Naive thymus-derived CD8-positive, alpha-beta T cell (primary cell): Measurements from ENCODE around the gene HELT. TPM values are rescaled to one million over a fixed set of nuclear protein-coding genes. Genes with fewer than 3 reads are reported as not detected.
A peak's percentile ranks its signal among the peaks of the same experiment; 100 is the strongest.
"Not testable (repeated sequence)": the region's sequence is repeated elsewhere in the genome, so short reads cannot be mapped to it uniquely, and the experiment has no call there.

ENCODE experiments used
- ATAC-seq, 2 donors: fragments of 150-1000 bp; cut with Tn5 transposase in 1 of 2; sonication (Bioruptor Pico), chemical (Tn5 transposase) in 1 of 2; 1 replicate in 1 of 2; 2 replicates in 1 of 2; pipeline ENCODE4 v1.10.0; 2021; ENCODE audit warnings: mild to moderate bottlenecking in 2 of 2, moderate library complexity in 2 of 2
- POLR2A ChIA-PET: fragments of 350-600 bp; sonication (Branson Sonifier 250); formaldehyde crosslinking; loops from one replicate; lab custom pipeline; 2021; ENCODE audit warnings: antibody characterized with exemption; lab: Charles Lee
- DNase-seq, 10 donors: peaks; one replicate each; pipeline versions ENCODE4 v3.0.0 to v3.0.0-alpha.2; 2020 to 2022
- H3K27ac Mint-ChIP-seq, 10 donors: one replicate each; pipeline ENCODE4 v1.8.0; 2020 to 2022; ENCODE audit warnings: mild to moderate bottlenecking in 10 of 10, mixed read lengths in 10 of 10, moderate library complexity in 4 of 10, inconsistent platforms in 1 of 10
- H3K27me3 Mint-ChIP-seq, 5 donors: one replicate each; pipeline ENCODE4 v1.8.0; 2021 to 2022; ENCODE audit warnings: mixed read lengths in 5 of 5
- H3K36me3 Mint-ChIP-seq, 3 donors: one replicate each; pipeline ENCODE4 v1.8.0; 2020 to 2022; ENCODE audit warnings: mixed read lengths in 3 of 3, mild to moderate bottlenecking in 2 of 3, inconsistent platforms in 1 of 3
- H3K4me1 Mint-ChIP-seq, 4 donors: one replicate each; pipeline ENCODE4 v1.8.0; 2021 to 2022; ENCODE audit warnings: mixed read lengths in 4 of 4
- H3K4me3 Mint-ChIP-seq, 10 donors: one replicate each; pipeline ENCODE4 v1.8.0; 2020 to 2022; ENCODE audit warnings: mild to moderate bottlenecking in 10 of 10, mixed read lengths in 10 of 10, moderate library complexity in 6 of 10, inconsistent platforms in 1 of 10
- H3K9me3 Mint-ChIP-seq, 9 donors: one replicate each; pipeline ENCODE4 v1.8.0; 2020 to 2022; ENCODE audit warnings: mixed read lengths in 9 of 9, mild to moderate bottlenecking in 3 of 9, inconsistent platforms in 1 of 9, moderate library complexity in 1 of 9
- polyA plus RNA-seq, 3 donors: library from polyadenylated mRNA; unstranded; fragments of 300-500 nt; fragmentation: Illumina TruSeq; gene quantifications; one replicate each; pipeline ENCODE4 v1.2.3, GENCODE V29; 2021
- total RNA-seq, 8 experiments: library from RNA in 2 of 8; stranded (reverse) in 2 of 8; gene quantifications; one replicate each; pipeline ENCODE4 v1.2.3 and lab custom pipeline; 2021 to 2026

HELT gene
- total and polyA plus RNA-seq, 5 experiments from 2014 or later, result not detected

DNA sequence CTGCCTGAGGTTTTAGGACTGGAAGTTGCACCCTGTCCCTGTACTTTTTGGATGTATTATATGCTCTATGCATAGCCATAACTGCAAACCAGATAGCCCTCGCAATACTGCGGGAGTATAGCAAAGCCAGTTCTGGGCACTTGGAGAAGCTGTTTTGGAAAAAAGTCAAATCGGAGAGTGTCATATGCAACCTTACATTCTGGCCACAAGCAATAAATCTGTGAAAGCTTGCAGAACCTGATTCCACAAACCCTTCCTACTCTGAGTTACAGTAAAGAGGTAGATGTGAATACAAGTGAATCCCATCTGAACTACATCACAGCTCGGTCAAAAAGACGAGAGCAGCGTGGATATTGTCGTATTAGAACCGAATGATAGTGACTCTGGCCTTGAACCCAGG lies 10.3 kb downstream of the HELT start:
- H3K27me3 Mint-ChIP-seq, result peaks cover 15 to 66% (median 55%) of the 10 kb centered on the region in 5 donors

DNA sequence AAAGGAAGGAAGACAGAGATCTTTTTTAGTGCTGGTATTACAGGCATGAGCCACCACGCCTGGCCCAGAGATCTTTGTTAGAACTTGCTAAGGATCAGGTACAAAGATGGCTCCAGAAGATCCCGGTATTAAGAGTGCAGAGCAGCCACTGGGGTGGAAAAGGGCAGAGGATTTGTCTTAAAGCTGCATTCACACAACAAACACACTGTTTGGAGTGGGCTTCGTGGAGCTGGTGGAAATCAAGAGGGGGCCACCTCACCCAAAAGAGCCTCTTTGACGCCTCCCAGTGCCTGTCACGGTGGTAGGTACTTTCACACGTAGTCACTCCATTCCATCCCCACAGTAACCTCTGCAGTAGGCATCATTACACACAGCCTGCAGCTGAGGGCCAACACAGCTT lies 13.3 kb downstream of the HELT start:
- Mint-ChIP-seq H3K9me3 (no peaks in the 10 kb centered on the region), H3K4me3 (no peak overlapping the region), H3K4me1 (no peaks in the 10 kb centered on the region), H3K27ac (no peak overlapping the region), H3K36me3 (no peaks in the 10 kb centered on the region), H3K27me3 (peaks cover 15 to 39% (median 35%) of the 10 kb centered on the region in 5 donors)
- POLR2A ChIA-PET, result no interaction called here
- no peak for DNase-seq
- no peak for ATAC-seq

More for the DNA sequence above, 10.3 kb downstream of the HELT start:
- DNase-seq (no peak), ATAC-seq (no peak)
- POLR2A ChIA-PET, result no interaction called here
- Mint-ChIP-seq H3K9me3 (no peaks in the 10 kb centered on the region), H3K4me1 (no peaks in the 10 kb centered on the region), H3K36me3 (no peaks in the 10 kb centered on the region), H3K27ac (no peak overlapping the region), H3K4me3 (no peak overlapping the region)

DNA sequence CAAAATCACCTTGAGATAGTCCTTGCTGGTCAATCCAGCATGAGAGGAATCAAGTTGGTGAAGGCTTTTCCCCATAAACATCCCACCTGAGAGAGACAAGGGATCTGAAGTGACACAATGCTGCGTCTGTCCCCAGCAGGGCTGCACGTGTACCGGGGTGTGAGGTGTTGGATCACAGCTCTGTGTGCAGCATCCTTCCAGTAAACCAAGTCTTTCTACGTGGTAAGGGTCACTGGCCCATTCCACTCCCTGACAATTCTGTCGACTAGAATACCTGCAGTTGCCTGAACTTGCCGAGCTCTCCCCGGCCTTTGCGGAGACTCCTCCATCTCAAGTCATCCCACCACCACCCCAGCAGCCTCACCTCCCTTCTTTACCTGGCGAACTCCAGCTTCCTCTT lies 14.8 kb downstream of the HELT start:
- Mint-ChIP-seq H3K4me3 (no peak overlapping the region), H3K9me3 (peaks cover 0 to 11% (median 0%) of the 10 kb centered on the region in 9 donors), H3K27me3 (peaks cover 15 to 38% (median 34%) of the 10 kb centered on the region in 5 donors), H3K4me1 (no peaks in the 10 kb centered on the region), H3K36me3 (peaks cover 0 to 9% (median 0%) of the 10 kb centered on the region in 3 donors), H3K27ac (no peak overlapping the region)
- POLR2A ChIA-PET, result no interaction called here
- no peak for DNase-seq
- ATAC-seq, result no peak

DNA sequence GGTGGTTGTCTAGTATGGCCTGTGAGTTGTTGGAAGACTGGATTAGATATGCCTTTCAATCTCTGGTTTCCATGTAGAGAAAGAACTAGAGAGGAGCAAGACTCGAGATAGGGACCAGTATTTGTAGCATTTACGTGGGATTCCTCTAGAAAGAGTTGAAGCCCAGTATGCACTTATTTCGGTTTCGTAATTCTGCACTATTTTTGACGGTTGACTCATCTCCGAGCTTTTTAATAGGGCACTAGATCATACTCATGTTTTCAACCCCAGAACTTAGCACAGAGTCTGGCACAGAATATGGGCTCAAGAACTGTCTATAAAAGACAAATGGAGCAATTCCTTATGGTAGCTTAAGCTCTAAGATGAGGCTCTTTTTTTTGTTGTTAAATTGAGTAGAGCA lies 15.7 kb downstream of the HELT start:
- ATAC-seq (no peak), DNase-seq (no peak)
- Mint-ChIP-seq H3K9me3 (peaks cover 0 to 11% (median 0%) of the 10 kb centered on the region in 9 donors), H3K36me3 (peaks cover 0 to 9% (median 0%) of the 10 kb centered on the region in 3 donors), H3K4me1 (no peaks in the 10 kb centered on the region), H3K27ac (no peak overlapping the region), H3K4me3 (no peak overlapping the region), H3K27me3 (peaks cover 15 to 38% (median 34%) of the 10 kb centered on the region in 5 donors)
- POLR2A ChIA-PET, result no interaction called here

DNA sequence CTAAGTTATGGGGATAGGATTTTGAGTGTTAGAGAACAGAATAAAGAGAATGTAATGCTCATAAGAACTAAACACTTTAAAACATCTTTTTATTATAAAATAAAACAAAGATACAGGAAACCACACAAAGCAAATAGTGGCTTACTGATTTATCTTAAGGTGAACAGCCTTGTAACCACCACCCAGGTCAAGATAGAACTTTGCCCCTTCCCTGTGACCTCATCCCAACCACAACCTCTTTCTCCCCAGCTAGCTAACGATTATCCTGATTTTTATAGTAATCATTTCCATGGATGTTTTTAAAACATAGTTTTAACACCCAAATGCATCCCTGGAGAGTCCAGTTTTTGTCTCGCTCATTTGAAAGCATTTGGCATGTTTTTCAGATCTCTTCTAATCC lies 17.0 kb downstream of the HELT start:
- peaks cover 3 to 7% (median 4%) of the 10 kb centered on the region in 4 donors for H3K4me1 Mint-ChIP-seq
- POLR2A ChIA-PET, result no interaction called here
- ATAC-seq, result no peak

DNA sequence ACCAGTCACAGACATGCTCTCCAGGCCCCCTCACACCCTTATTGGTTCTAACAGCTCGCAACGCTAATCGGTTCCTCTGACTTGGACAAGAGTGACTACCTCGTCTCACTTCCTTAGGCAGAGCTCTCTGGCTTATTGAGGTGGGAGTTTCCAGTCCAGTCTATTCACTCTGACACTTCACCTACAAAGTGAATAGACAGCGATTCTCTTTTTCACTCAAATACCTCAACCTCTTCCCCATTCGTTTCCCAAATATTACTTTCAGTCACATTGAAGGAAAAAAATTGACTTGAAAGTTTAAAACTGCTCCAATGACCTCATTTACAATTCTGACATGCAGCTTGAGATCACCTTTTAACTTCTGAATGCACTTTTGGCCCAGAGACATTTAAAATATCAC lies 17.7 kb downstream of the HELT start:
- H3K27ac Mint-ChIP-seq, result no peak overlapping the region
- POLR2A ChIA-PET, result no interaction called here
- DNase-seq, result no peak

More for the DNA sequence above, 17.0 kb downstream of the HELT start:
- Mint-ChIP-seq H3K27ac (no peak overlapping the region), H3K36me3 (peaks cover 0 to 9% (median 0%) of the 10 kb centered on the region in 3 donors), H3K4me3 (no peak overlapping the region), H3K9me3 (peaks cover 0 to 11% (median 0%) of the 10 kb centered on the region in 9 donors), H3K27me3 (peaks cover 12 to 36% (median 30%) of the 10 kb centered on the region in 5 donors)
- no peak for DNase-seq

DNA sequence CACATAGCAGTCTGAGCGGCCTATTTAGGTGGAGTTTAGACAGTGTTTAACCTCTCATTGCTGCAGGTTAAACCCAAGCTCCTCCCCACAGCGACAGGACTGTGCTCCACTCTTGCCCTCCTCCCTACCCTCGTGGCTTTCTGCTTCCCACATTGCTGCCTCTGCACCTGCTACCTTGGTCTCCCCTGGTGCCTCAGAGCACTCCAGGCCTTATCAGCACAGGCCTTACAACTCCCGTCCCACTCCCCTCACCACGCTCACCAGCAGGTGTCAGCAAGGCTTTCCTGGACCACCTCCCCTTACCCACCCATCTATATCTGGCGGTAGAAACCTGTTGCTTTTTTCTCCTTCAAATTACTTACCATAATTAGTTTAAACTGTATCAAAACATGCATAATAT lies 18.6 kb downstream of the HELT start:
- Mint-ChIP-seq H3K4me1 (peaks cover 3 to 7% (median 4%) of the 10 kb centered on the region in 4 donors), H3K36me3 (peaks cover 0 to 9% (median 0%) of the 10 kb centered on the region in 3 donors), H3K4me3 (no peak overlapping the region), H3K9me3 (peaks cover 0 to 11% (median 0%) of the 10 kb centered on the region in 9 donors), H3K27ac (peak overlapping the region in 1 of 10 donors; percentile 52), H3K27me3 (peaks cover 12 to 33% (median 23%) of the 10 kb centered on the region in 5 donors)
- POLR2A ChIA-PET, result no interaction called here
- ATAC-seq (no peak), DNase-seq (no peak)

More for the DNA sequence above, 17.7 kb downstream of the HELT start:
- peaks cover 0 to 9% (median 0%) of the 10 kb centered on the region in 3 donors for H3K36me3 Mint-ChIP-seq
- no peak for ATAC-seq
- no peak overlapping the region for H3K4me3 Mint-ChIP-seq
- H3K4me1 Mint-ChIP-seq, result peaks cover 3 to 7% (median 4%) of the 10 kb centered on the region in 4 donors
- peaks cover 12 to 33% (median 23%) of the 10 kb centered on the region in 5 donors for H3K27me3 Mint-ChIP-seq
- H3K9me3 Mint-ChIP-seq, result peaks cover 0 to 11% (median 0%) of the 10 kb centered on the region in 9 donors

DNA sequence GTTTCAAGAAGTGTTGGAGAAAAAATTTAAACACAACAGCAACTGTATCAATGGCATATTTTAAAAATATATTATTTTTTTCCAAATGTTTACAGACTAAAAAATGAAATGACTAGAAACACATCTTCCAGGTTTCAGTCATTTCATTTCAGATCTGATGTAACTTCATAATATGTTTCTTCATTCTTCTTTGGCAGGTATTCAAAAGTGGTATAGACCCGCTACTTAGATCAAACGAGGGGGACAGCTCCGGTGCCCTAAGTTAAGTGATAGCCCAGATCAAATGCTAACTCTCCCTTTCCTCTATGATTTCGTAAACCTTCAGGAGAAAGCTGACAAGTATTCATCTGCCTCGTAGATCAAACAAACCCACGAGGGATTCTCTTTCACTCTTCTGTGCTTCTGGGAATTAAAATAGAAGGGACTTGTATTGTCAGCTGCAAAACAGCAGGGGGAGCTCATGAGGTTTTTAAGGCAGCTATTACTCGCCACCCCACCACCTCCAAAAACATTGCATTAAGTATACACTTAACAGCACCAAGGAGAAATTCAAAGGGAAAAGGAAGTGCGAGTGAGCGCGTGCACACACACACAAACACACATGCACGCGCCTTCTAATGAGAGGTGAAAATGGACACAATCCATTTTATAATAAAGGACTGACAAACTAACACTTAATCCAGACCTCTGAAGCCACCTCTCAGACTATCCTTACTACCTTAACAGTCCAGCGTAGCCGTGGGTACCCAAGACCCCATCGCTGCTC lies 21.4 kb downstream of the HELT start:
- peaks cover 6 to 34% (median 15%) of the 10 kb centered on the region in 5 donors for H3K27me3 Mint-ChIP-seq
- peaks cover 3 to 7% (median 4%) of the 10 kb centered on the region in 4 donors for H3K4me1 Mint-ChIP-seq
- ATAC-seq, result peak; percentile 76 to 77
- H3K36me3 Mint-ChIP-seq, result peaks cover 0 to 9% (median 0%) of the 10 kb centered on the region in 3 donors
- peaks cover 0 to 18% (median 0%) of the 10 kb centered on the region in 9 donors for H3K9me3 Mint-ChIP-seq
- H3K4me3 Mint-ChIP-seq, result peak overlapping the region in 4 of 10 donors; percentile 10 to 61 (median 44)
- no peak overlapping the region for H3K27ac Mint-ChIP-seq
- POLR2A ChIA-PET, result interaction anchor here (1.0 kb wide), 1 partner anchor 95 kb away, joined by 3 read pairs; no protein-coding TSS in a partner anchor
- DNase-seq, result peak in 9 of 10 donors; percentile 17 to 68 (median 44)

DNA sequence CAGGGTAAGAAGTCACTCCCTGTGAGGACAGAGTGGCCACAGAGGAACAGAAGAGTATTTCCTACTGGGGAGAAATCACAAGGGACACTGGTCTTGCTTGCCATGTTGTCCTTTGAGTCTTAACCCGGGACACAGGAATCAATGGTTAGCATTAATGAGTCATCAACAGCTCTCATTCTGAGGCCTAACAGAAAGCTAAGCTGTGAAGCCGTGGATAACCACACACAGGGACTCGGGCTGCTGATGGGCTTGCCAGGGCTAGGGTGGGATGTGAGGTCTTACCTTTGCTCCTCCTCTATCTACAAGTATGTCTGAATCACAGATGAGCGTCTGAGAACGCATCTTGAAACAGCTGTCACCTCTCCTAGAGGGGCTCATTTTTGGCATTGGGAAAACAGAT lies 22.2 kb downstream of the HELT start:
- H3K36me3 Mint-ChIP-seq, result peaks cover 0 to 9% (median 0%) of the 10 kb centered on the region in 3 donors
- H3K27ac Mint-ChIP-seq, result no peak overlapping the region
- peaks cover 3 to 7% (median 4%) of the 10 kb centered on the region in 4 donors for H3K4me1 Mint-ChIP-seq
- H3K9me3 Mint-ChIP-seq, result peaks cover 0 to 18% (median 0%) of the 10 kb centered on the region in 9 donors
- peaks cover 4 to 42% (median 15%) of the 10 kb centered on the region in 5 donors for H3K27me3 Mint-ChIP-seq
- ATAC-seq (no peak), DNase-seq (no peak)
- H3K4me3 Mint-ChIP-seq, result no peak overlapping the region
- POLR2A ChIA-PET, result interaction anchor here (0.6 kb wide), 1 partner anchor 86 kb away, joined by 4 read pairs; no protein-coding TSS in a partner anchor

DNA sequence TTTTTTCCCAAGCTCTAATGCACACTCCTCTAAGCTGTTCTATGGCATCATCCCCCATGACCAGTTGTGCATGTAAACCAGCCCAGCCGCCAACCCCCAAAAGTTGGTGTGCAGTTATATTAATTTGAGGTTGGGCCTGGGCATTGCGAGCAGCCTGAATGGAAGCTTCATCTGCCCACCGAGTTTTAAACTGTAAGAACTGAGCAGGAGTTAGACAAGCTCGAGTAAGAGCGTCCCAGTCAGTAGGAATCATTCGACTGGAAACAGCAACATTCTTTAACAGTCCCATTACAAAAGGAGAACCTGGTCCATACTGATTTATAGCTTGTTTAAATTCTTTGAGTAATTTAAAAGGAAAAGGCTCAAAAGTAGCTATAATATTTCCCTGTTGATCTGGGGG lies 32.0 kb downstream of the HELT start:
- DNase-seq, H3K27ac Mint-ChIP-seq, H3K4me3 Mint-ChIP-seq, H3K9me3 Mint-ChIP-seq, H3K4me1 Mint-ChIP-seq, H3K36me3 Mint-ChIP-seq, ATAC-seq, POLR2A ChIA-PET: not testable (repeated sequence)
- peaks cover 20 to 51% (median 30%) of the 10 kb centered on the region in 5 donors for H3K27me3 Mint-ChIP-seq

DNA sequence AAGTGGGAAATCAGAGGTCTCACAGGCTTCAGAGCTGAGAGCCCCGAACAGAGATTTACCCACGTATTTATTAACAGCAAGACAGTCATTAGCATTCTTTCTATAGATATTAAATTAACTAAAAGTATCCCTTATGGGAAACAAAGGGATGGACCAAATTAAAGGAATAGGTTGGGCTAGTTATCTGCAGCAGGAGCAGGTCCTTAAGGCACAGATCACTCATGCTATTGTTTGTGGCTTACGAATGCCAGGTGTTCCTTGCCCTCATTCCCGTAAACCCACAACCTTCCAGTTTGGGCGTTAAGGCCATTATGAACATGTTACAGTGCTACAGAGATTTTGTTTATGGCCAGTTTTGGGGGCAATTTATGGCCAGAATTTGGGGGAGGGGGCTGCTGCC lies 33.0 kb downstream of the HELT start:
- H3K27ac Mint-ChIP-seq, H3K4me1 Mint-ChIP-seq, H3K4me3 Mint-ChIP-seq, H3K36me3 Mint-ChIP-seq, POLR2A ChIA-PET, DNase-seq, ATAC-seq, H3K9me3 Mint-ChIP-seq: not testable (repeated sequence)
- H3K27me3 Mint-ChIP-seq, result peaks cover 17 to 41% (median 26%) of the 10 kb centered on the region in 5 donors

DNA sequence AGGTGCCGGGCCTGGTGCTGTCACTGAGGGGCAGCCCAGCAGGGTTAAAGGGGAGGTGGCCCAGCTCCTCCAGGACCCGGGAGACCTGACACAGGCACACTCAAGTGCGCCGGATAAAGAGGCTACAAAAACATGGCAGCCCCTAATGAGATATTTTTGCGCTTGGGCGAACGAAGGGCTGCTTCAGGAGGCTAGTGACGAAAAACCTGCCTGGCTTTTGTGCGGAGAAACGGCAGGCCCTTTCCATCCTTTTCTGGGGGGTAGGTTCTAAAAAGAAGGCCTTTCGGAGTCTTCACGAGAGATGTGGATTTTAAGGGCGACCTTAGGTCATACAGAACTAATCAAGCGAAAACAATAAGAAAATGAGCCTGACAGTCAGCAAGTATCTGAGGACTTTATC lies 35.5 kb downstream of the HELT start:
- no peaks in the 10 kb centered on the region for H3K4me1 Mint-ChIP-seq
- H3K36me3 Mint-ChIP-seq, result peaks cover 0 to 3% (median 0%) of the 10 kb centered on the region in 3 donors
- ATAC-seq (no peak), DNase-seq (no peak)
- peaks cover 14 to 41% (median 24%) of the 10 kb centered on the region in 5 donors for H3K27me3 Mint-ChIP-seq
- POLR2A ChIA-PET, result no interaction called here
- H3K4me3 Mint-ChIP-seq, result no peak overlapping the region
- peaks cover 0 to 6% (median 0%) of the 10 kb centered on the region in 9 donors for H3K9me3 Mint-ChIP-seq
- H3K27ac Mint-ChIP-seq, result no peak overlapping the region

DNA sequence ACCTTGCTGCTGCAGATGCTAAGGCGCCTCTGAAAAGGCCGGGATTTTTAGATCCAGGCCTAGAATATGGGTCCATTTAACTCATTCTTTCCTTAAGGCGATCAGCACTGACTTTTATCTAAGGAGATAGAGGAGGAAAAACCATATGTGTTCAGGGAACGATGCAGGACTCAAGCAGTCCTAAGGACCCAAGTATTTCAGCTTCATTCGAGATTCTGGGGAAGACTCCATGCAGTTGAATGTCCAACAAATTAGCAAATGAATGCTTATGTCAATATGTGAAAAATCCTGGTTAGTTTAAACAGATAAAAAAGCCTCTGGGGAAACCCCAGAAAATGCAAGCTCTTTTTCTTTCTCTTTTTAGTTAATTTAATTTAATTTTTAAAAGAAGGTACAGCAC lies 36.0 kb downstream of the HELT start:
- Mint-ChIP-seq H3K27ac (no peak overlapping the region), H3K4me3 (no peak overlapping the region), H3K9me3 (peaks cover 0 to 6% (median 0%) of the 10 kb centered on the region in 9 donors), H3K36me3 (peaks cover 0 to 3% (median 0%) of the 10 kb centered on the region in 3 donors), H3K4me1 (no peaks in the 10 kb centered on the region), H3K27me3 (peaks cover 10 to 41% (median 23%) of the 10 kb centered on the region in 5 donors)
- ATAC-seq (no peak), DNase-seq (no peak)
- POLR2A ChIA-PET, result no interaction called here
